ENCODE data around the gene PHF8.

Gene PHF8

GRCh38 chrX:54024350-54024749 is 19.9 kb downstream of the PHF8 start:
- no peak for TF ChIP-seq CTCF (IDR thresholded peaks at IDR 0.05; ENCODE audit: insufficient read depth, low read length, poor library complexity, severe bottlenecking)
- H3K36me3 ChIP-seq (ENCODE audit: control insufficient read depth, insufficient read depth, low read length): peaks cover 2% of the 10 kb centered on the region
- no peaks in the 10 kb centered on the region for H3K27me3 ChIP-seq (replicated peaks; ENCODE audit: control insufficient read depth, insufficient read depth, low read length)
- no peak overlapping the region for H3K4me3 ChIP-seq (replicated peaks; ENCODE audit: low read depth, low read length)
- DNase-seq (ENCODE audit: extremely low read depth, insufficient read length): no peak

GRCh38 chrX:54012830-54013500 is 31.3 kb downstream of the PHF8 start:
- no peaks in the 10 kb centered on the region for H3K27me3 ChIP-seq (replicated peaks; ENCODE audit: control insufficient read depth, insufficient read depth, low read length)
- no peak for TF ChIP-seq CTCF (IDR thresholded peaks at IDR 0.05; ENCODE audit: insufficient read depth, low read length, poor library complexity, severe bottlenecking)
- no peak overlapping the region for H3K4me3 ChIP-seq (replicated peaks; ENCODE audit: low read depth, low read length)
- peaks cover 5% of the 10 kb centered on the region for H3K36me3 ChIP-seq (ENCODE audit: control insufficient read depth, insufficient read depth, low read length)
- no peak for DNase-seq (ENCODE audit: extremely low read depth, insufficient read length)

- no peak for TF ChIP-seq CTCF (IDR thresholded peaks at IDR 0.05; ENCODE audit: insufficient read depth, low read length, poor library complexity, severe bottlenecking)
- Histone ChIP-seq H3K4me3 (replicated peaks; ENCODE audit: low read depth, low read length) (no peak overlapping the region), H3K36me3 (ENCODE audit: control insufficient read depth, insufficient read depth, low read length) (no peaks in the 10 kb centered on the region; the same call in none of the 2 replicates), H3K27me3 (replicated peaks; ENCODE audit: control insufficient read depth, insufficient read depth, low read length) (no peaks in the 10 kb centered on the region)
- DNase-seq (ENCODE audit: extremely low read depth, insufficient read length): no peak
Observed at GRCh38 chrX:54007682-54008081, 36.6 kb downstream of the PHF8 start.

GRCh38 chrX:53997724-53998123 is 46.5 kb downstream of the PHF8 start:
- H3K27me3 ChIP-seq (replicated peaks; ENCODE audit: control insufficient read depth, insufficient read depth, low read length): no peaks in the 10 kb centered on the region
- H3K4me3 ChIP-seq (replicated peaks; ENCODE audit: low read depth, low read length): no peak overlapping the region
- TF ChIP-seq CTCF (IDR thresholded peaks at IDR 0.05; ENCODE audit: insufficient read depth, low read length, poor library complexity, severe bottlenecking): no peak
- H3K36me3 ChIP-seq (ENCODE audit: control insufficient read depth, insufficient read depth, low read length): peaks cover 3% of the 10 kb centered on the region; the same call in 1 of the 2 replicates
- DNase-seq (ENCODE audit: extremely low read depth, insufficient read length): no peak

- Histone ChIP-seq H3K36me3 (ENCODE audit: control insufficient read depth, insufficient read depth, low read length) (peaks cover 2% of the 10 kb centered on the region; the same call in 1 of the 2 replicates), H3K27me3 (replicated peaks; ENCODE audit: control insufficient read depth, insufficient read depth, low read length) (no peaks in the 10 kb centered on the region)
- no peak for DNase-seq (ENCODE audit: extremely low read depth, insufficient read length)
Observed at GRCh38 chrX:53992589-53992988, 51.7 kb downstream of the PHF8 start.

More at GRCh38 chrX:53992589-53992988, 51.7 kb downstream of the PHF8 start:
- no peak for TF ChIP-seq CTCF (IDR thresholded peaks at IDR 0.05; ENCODE audit: insufficient read depth, low read length, poor library complexity, severe bottlenecking)
- no peak overlapping the region for H3K4me3 ChIP-seq (replicated peaks; ENCODE audit: low read depth, low read length)

Data from GM06990 (cell line).